ENCODE measurements around the gene CSF3R. TPM values are rescaled to one million over a fixed set of nuclear protein-coding genes. Genes with fewer than 3 reads are reported as not detected.

The CSF3R gene
- total and polyA plus RNA-seq, 12 donors, result 2.1 to 24.5 (median 11.1) TPM

GRCh38 chr1:36453051-36453450, 29.7 kb downstream of the CSF3R start:
- TF ChIP-seq POLR2A (IDR thresholded peaks at IDR 0.05) (no peak), CTCF (IDR thresholded peaks at IDR 0.05) (no peak)
- H3K36me3 ChIP-seq (replicated peaks in 1 of 2), result peaks cover 0 to 36% of the 10 kb centered on the region in 2 donors
- WGBS, 4 donors, result 90 to 95% (median 91%) methylated on average over 3 of the region's 3 CpGs
- H3K27me3 ChIP-seq, result no peaks in the 10 kb centered on the region
- peaks cover 0 to 3% of the 10 kb centered on the region in 2 donors for H3K4me1 ChIP-seq (replicated peaks in 1 of 2)
- intact Hi-C loops (cut with DNase I), result no loop called here
- no peak for DNase-seq
- no peak overlapping the region for H3K27ac ChIP-seq
- H3K4me3 ChIP-seq, result no peak overlapping the region
- H3K9me3 ChIP-seq (replicated peaks in 1 of 3), result no peaks in the 10 kb centered on the region

- intact Hi-C loops (cut with DNase I), result no loop called here
- no peak for DNase-seq
- no peaks in the 10 kb centered on the region for H3K9me3 ChIP-seq (replicated peaks in 1 of 3)
- peak overlapping the region; percentile 90 to 97 (median 97) for H3K27ac ChIP-seq
- no peaks in the 10 kb centered on the region for H3K27me3 ChIP-seq
- H3K4me3 ChIP-seq, result peak overlapping the region in 2 of 4 donors; percentile 51 to 82
- WGBS, 4 donors, result 28 to 38% (median 32%) methylated on average over 17 to 18 of the region's 18 CpGs
- H3K36me3 ChIP-seq (replicated peaks in 1 of 2), result peaks cover 0 to 17% of the 10 kb centered on the region in 2 donors
- TF ChIP-seq CTCF (IDR thresholded peaks at IDR 0.05), result no peak
- TF ChIP-seq POLR2A (IDR thresholded peaks at IDR 0.05), result no peak
- peaks cover 0 to 3% of the 10 kb centered on the region in 2 donors for H3K4me1 ChIP-seq (replicated peaks in 1 of 2)
Observed at GRCh38 chr1:36450919-36451305, 31.8 kb downstream of the CSF3R start.

- intact Hi-C loops (cut with DNase I), result no loop called here
- WGBS, 4 donors, result 0 to 4% (median 1%) methylated on average over 10 to 48 of the region's 48 CpGs
Observed at GRCh38 chr1:36450270-36450918, 32.3 kb downstream of the CSF3R start, which contains the start of gene OSCP1. OSCP1 (minus strand) TSS chr1:36450451; CDS start chr1:36450369, 82 bp downstream.

More at GRCh38 chr1:36450270-36450918, 32.3 kb downstream of the CSF3R start, which contains the start of gene OSCP1:
- Histone ChIP-seq H3K27ac (peak within 1 kb of the TSS; percentile 90 to 97 (median 97)), H3K9me3 (replicated peaks in 1 of 3) (no peaks in the 10 kb centered on the region), H3K27me3 (no peaks in the 10 kb centered on the region), H3K4me3 (peak within 1 kb of the TSS in 2 of 4 donors; percentile 51 to 82), H3K4me1 (replicated peaks in 1 of 2) (peaks cover 0 to 3% of the 10 kb centered on the region in 2 donors), H3K36me3 (replicated peaks in 1 of 2) (peaks cover 0 to 12% of the 10 kb centered on the region in 2 donors)
- DNase-seq, result peak; percentile 96 to 98 (median 97)
- TF ChIP-seq POLR2A (IDR thresholded peaks at IDR 0.05) (peak; percentile 84), CTCF (IDR thresholded peaks at IDR 0.05) (no peak)

Measured in adrenal gland (tissue), 12 donors.